22Rv1 (cell line): ENCODE data around the gene COL18A1.

ENCODE experiments used
- ZFX ChIP-seq: fragments of 450-650 bp; IDR thresholded peaks from 2 replicates; pipeline ENCODE4 v1.6.1; 2017; ENCODE audit warnings: antibody characterized with exemption, borderline replicate concordance
- TF ChIP-seq, protein P1 (sequence below): fragments of 450-650 bp; IDR thresholded peaks from 2 replicates; pipeline ENCODE4 v1.5.1; 2017; ENCODE audit warnings: mild to moderate bottlenecking

DNA sequence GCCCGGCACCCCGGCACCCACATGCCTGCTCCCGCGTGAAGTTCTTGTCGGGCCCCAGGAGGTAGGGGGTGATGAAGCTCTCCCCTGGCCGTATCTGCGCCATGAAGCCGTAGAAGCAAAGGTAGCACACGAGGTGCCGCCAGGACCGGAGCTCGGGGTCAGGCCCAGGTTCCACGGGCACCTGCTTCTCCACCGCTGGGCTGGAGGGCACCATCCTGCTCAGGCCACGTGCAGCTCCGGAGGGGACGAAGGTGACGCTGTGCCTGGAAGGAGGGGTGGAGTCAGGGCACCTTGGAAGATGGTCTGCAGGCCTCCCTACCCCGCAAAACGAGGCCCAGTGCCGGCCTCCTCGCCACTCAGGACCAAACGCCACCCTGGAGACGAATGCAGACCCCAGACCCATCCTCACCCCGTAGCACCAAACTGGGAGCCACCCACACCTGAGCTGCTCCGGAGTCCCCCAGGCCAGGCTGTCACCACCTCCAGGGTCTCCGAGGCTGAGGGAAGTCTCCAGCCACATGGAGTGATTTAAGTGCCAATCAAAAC lies 132.9 kb downstream of the COL18A1 start:
- TF ChIP-seq, protein P1, sequence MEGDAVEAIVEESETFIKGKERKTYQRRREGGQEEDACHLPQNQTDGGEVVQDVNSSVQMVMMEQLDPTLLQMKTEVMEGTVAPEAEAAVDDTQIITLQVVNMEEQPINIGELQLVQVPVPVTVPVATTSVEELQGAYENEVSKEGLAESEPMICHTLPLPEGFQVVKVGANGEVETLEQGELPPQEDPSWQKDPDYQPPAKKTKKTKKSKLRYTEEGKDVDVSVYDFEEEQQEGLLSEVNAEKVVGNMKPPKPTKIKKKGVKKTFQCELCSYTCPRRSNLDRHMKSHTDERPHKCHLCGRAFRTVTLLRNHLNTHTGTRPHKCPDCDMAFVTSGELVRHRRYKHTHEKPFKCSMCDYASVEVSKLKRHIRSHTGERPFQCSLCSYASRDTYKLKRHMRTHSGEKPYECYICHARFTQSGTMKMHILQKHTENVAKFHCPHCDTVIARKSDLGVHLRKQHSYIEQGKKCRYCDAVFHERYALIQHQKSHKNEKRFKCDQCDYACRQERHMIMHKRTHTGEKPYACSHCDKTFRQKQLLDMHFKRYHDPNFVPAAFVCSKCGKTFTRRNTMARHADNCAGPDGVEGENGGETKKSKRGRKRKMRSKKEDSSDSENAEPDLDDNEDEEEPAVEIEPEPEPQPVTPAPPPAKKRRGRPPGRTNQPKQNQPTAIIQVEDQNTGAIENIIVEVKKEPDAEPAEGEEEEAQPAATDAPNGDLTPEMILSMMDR: no peak
- no peak for TF ChIP-seq ZFX
